ENCODE data around the gene ZFP91.

- TF ChIP-seq EP300 (IDR thresholded peaks at IDR 0.05; ENCODE audit: borderline replicate concordance in 1 of 2, low read depth in 1 of 2, low read length in 1 of 2), result no peak
- no peak for TF ChIP-seq CTCF (IDR thresholded peaks at IDR 0.05)
- TF ChIP-seq RAD21 (IDR thresholded peaks at IDR 0.05; ENCODE audit: low read length), result no peak
- TF ChIP-seq MAX (IDR thresholded peaks at IDR 0.05; ENCODE audit: low read depth), result no peak
- TF ChIP-seq YY1 (IDR thresholded peaks at IDR 0.05; ENCODE audit: low read depth), result no peak
- no peak for TF ChIP-seq IRF3 (IDR thresholded peaks at IDR 0.05; ENCODE audit: low read depth, low read length)
- TF ChIP-seq TCF12 (IDR thresholded peaks at IDR 0.05), result no peak
Measured at GRCh38 chr11:58582437-58582836, 3.6 kb downstream of the ZFP91 start.
